IMR-90 (cell line): ENCODE results near the gene IL21R.

Experiments
- BHLHE40 ChIP-seq: fragments of 150-350 bp; IDR thresholded peaks from 2 replicates; pipeline ENCODE4 v1.6.1; 2016; ENCODE audit warnings: mild to moderate bottlenecking, low read depth, low read length
- CEBPB ChIP-seq: IDR thresholded peaks from 2 replicates; pipeline ENCODE4 v1.6.1; 2012; ENCODE audit warnings: low read depth, low read length, improper control_type of control experiment
- CHD1 ChIP-seq: IDR thresholded peaks from 2 replicates; pipeline ENCODE4 v1.6.1; 2012; ENCODE audit warnings: low read depth, low read length, improper control_type of control experiment
- CTCF ChIP-seq: conservative IDR thresholded peaks from 2 replicates; pipeline ENCODE4 v1.5.1; 2012; ENCODE audit warnings: mild to moderate bottlenecking, low read depth, low read length, improper control_type of control experiment
- ELK1 ChIP-seq: fragments of 150-350 bp; IDR thresholded peaks from 2 replicates; pipeline ENCODE4 v1.6.1; 2016; ENCODE audit warnings: low read depth, mild to moderate bottlenecking, low read length, moderate library complexity, borderline replicate concordance
- FOS ChIP-seq: fragments of 150-350 bp; IDR thresholded peaks from 2 replicates; pipeline ENCODE4 v1.6.1; 2016; ENCODE audit warnings: low read depth, low read length
- MAFK ChIP-seq: IDR thresholded peaks from 2 replicates; pipeline ENCODE4 v1.6.1; 2012; ENCODE audit warnings: low read depth, low read length, improper control_type of control experiment
- MAZ ChIP-seq: IDR thresholded peaks from 2 replicates; pipeline ENCODE4 v1.6.1; 2012; ENCODE audit warnings: low read depth, mild to moderate bottlenecking, low read length, improper control_type of control experiment, moderate library complexity, borderline replicate concordance
- MXI1 ChIP-seq: IDR thresholded peaks from 2 replicates; pipeline ENCODE4 v1.6.1; 2012; ENCODE audit warnings: low read depth, mild to moderate bottlenecking, low read length, moderate library complexity, borderline replicate concordance
- POLR2A ChIP-seq: IDR thresholded peaks from 2 replicates; pipeline ENCODE4 v1.6.1; 2012; ENCODE audit warnings: mild to moderate bottlenecking, low read depth, low read length
- RAD21 ChIP-seq: IDR thresholded peaks from 2 replicates; pipeline ENCODE4 v1.6.1; 2012; ENCODE audit warnings: low read length, improper control_type of control experiment
- RCOR1 ChIP-seq: IDR thresholded peaks from 2 replicates; pipeline ENCODE4 v1.6.1; 2012; ENCODE audit warnings: mild to moderate bottlenecking, low read length, improper control_type of control experiment; ENCODE audit not compliant: insufficient replicate concordance
- RFX5 ChIP-seq: IDR thresholded peaks from 2 replicates; pipeline ENCODE4 v1.8.0; 2012; ENCODE audit warnings: low read depth, mild to moderate bottlenecking, low read length, moderate library complexity
- SMC3 ChIP-seq: fragments of 150-350 bp; IDR thresholded peaks from 2 replicates; pipeline ENCODE4 v1.6.1; 2016; ENCODE audit warnings: low read depth, mild to moderate bottlenecking, antibody characterized with exemption, low read length, moderate library complexity

- TF ChIP-seq CTCF (no peak), CEBPB (no peak), SMC3 (no peak), POLR2A (no peak), RCOR1 (no peak), MAFK (no peak), CHD1 (no peak), MAZ (no peak), BHLHE40 (no peak), ELK1 (no peak), RAD21 (no peak), MXI1 (no peak), FOS (no peak), RFX5 (no peak)
Observed at GRCh38 chr16:27452569-27453493, 50.9 kb downstream of the IL21R start.
